Activated CD4-positive, alpha-beta T cell treated with anti-CD3 and anti-CD28 coated beads for 1 hour (primary cell): ENCODE results near the gene ANKRD9.

Experiments used
- DNase-seq: peaks from one replicate; pipeline ENCODE4 v3.0.0-alpha.2; 2020

Gene ANKRD9

DNA sequence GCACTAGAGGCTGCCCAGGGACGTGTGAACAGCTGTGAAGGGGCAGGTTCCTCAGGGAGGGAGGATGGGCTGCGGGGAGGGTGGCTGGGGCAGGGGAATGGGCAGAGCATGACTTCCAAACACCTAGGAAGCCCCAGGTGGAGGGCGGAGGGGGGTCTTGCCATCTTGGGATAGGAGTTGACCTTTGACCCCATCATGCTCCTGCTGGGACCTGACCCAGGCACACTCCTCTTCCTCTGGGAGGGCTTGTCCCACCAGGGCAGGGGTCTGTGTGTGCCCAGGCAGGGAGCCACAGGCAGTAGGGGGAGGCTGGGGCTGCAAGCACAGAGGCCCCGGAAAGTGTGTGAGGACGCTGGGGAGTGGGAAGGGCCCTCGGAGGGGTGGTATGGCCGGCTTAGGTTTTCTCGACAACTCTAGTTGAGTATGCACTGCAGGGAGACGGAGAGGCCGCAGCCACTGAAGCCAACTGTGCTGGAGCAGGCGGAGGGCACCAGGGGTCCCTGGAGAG lies 3.3 kb upstream of the ANKRD9 start:
- DNase-seq: no peak

DNA sequence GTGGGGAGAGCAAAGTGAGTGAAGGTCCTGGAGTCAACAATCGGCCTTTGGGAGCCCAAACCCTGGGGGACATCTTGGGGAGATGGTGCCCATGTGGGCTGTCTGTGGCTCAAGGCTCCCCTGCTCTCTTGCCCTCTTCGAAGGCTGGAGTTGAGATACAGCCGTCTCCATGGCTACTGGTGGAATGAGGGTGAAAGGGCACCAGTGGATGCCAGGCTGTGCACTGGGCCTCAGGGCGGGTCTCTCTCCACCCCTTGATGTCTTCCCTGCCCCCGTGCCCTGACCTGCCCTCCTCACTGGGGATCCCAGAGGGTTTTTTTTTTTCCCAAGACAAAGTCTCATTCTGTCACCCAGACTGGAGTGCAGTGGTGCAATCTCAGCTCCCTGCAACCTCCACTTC lies 2.0 kb upstream of the ANKRD9 start:
- DNase-seq: no peak

- DNase-seq: no peak
These were observed 1.3 kb upstream of the ANKRD9 start for GRCh38 chr14:102510616-102511520.

GRCh38 chr14:102508774-102509745 lies 516 bp downstream of the ANKRD9 start:
- peak; percentile 30 for DNase-seq

GRCh38 chr14:102508410-102508773 lies 1.2 kb downstream of the ANKRD9 start:
- DNase-seq: no peak

- DNase-seq: no peak
These were observed 1.7 kb downstream of the ANKRD9 start for GRCh38 chr14:102507857-102508312.

DNA sequence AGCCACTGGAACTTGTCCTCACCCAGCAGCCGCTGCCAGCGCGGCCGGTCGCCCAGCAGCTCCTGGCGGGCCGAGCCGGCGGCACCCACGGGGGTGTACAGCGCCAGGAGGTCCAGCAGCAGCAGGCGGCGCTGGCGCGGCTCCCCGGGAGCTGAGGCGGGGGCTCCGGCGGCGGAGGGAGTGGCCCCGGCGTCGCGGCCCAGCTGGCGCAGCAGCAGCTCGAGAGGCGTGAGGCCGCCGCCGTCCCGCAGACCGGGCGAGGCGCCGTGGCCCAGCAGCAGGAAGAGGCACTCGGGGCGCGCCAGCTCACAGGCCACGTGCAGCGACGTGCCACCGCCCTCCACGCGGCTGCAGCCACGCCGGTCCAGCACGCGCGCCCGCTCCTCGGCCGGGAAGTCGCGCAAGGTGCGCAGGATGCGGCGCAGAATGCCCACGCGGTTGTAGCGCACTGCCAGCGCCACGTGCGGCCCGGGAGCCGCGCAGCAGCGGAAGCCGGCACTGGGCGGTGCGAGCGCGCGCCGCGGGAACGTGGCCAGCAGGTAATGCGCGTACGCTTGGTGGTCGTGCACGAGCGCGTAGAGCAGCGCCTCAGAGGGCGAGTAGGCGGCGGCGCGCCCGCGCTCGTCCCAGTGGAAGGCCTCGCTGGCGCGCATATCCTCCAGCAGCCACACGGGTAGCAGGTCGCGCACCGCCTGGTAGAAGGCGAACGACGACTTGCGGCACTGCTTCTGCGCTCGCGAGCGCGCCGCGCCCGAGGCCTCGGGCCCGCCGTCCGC lies 2.3 kb downstream of the ANKRD9 start:
- no peak for DNase-seq

DNA sequence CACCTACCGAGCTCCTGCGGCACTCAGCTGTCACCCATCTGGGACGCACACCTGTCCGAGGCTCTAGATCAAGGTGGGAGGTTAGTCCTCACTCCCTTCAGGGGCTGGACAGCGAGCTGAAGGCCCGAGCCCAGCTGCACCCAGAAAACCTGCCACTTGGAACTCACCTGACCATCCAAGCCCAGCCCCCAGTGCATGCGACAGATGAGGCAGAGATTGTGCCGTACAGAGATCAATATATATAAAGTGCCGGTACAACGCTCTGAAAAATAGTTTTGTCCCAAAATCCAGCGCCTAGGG lies 3.0 kb downstream of the ANKRD9 start:
- no peak for DNase-seq

DNA sequence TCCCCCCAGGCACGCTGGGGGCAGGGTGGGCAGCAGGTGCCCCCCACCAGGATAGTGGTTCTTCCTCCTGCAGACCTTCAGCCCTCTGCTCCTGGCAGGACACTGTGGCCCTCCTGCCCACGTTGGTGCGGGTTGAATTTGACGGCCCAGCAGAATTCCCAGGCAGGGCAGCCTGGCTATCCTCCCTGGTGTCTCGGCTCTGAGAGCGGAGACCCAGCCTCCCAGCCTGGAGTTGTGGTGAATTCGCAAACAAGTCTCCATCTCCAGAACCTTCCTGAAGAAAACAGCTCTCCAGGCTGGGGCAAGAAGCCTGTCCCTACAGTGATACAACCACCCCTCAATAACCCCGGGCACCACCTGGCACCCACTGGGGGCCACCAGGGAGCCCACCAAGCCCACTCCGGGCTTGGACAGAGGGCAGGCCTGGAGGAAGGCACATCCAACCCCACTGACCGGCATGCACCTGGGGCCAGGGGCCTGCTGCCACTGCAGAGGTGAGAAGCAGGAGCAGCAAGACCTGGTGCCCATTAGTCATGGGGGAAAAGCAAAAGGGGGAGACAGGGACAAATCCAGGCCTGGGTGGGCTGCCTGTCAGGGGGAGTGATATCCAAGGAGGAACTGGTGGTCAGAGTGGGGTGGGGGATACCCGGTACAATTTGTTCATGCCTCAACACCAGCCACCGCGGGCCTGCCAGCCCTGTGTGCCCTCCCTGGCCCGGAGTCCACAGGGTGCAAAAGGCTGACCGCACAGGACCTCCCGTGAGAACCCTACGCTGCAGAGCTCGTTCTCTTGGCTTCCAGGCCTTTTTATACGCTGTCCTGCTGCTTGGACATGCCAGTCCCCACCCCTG lies 3.6 kb downstream of the ANKRD9 start:
- DNase-seq: no peak

DNA sequence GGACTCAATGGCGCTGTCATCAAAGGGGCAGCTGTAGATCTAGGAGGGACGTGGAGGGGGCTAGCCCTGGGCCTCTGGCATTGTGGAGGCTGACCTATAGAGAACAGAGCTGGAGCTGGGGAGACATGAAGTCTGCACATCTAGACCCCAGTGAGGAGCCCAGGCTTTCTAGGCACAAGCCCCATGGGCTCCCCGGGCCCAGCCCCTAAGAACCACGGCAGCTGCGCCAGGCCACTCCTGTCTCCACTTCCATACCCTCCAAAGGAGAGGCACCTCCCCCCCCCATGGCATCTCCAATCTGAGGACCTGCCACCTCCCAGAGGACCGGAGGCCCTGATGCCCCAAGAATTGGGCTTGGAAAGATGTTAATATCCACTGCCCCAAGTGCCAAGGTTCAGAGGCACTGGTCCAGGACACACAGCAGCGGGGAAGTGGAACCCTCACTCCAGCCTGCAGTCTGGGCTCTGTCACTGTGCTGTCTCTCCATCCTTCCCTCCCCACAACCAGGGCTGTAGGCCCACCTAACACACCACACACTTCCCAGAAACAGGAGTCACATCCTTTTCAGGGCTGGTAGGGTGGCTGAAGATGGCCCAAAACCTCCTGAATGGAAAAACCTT lies 4.5 kb downstream of the ANKRD9 start:
- no peak for DNase-seq

GRCh38 chr14:102504328-102504999 lies 5.1 kb downstream of the ANKRD9 start:
- DNase-seq: no peak

- no peak for DNase-seq
These were observed 5.8 kb downstream of the ANKRD9 start for GRCh38 chr14:102503641-102504327.

DNA sequence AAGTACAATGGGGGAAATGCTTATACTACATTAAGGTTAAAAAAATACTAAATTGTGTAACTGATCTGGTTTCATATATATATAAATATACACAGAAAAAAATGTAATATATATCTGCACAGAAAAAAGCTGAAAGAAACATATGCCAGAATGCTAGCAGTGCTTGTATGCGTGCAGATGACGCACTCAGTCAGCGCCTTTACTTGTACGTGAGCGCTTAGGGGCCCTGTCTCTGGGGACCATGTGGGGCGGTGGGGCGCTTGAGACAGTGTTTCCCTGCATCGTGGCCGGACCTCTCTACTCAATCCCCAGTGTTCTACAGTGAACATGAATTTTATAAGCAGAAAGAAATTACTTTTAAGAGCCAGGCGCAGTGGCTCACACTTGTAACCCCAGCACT lies 7.0 kb downstream of the ANKRD9 start:
- no peak for DNase-seq

DNA sequence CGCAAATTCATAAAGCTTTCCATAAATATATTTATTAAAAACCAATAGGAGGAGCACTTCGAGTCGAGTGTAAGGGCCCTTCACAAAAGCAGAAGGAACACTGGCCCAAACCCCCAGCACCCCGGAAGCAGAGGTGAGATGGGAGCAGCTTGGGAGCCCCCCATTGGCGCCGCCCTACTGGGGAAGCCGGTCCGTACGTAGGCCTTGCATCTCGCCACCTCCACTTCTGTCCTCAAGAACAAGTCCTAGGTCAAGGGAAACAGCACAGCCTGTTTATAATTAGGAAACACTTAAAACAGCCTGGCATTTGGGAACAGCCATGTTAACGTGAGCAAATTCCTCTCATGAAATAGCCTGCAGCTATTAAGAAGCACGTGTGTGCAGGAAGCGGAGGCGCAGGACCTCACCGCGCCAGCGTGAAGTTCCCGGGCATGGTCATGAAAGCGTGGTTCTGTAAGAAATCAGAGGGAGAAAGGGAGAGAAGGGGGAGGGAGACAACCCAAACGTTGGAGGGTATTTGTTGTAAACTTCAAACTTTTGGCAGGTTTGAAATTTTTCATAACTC lies 7.7 kb downstream of the ANKRD9 start:
- DNase-seq: no peak

DNA sequence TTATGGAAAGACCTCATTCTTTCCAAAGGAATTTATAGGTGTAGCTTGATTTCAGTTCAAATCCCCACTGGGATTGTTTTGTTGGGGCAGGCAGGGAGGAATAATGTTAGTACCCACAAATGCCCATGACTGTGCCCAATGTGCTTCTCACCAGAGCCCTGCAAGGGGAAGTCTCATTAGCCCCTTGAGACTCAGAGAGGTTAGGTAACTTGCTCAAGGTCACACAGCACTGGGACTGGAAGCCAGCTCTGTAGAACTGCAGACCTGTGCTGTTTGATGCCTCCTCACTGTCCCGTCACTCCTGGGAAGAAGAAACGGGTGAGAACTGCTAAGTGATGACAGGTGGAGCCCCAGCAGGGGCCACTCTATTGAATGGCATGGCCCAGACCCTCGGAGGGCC lies 8.9 kb downstream of the ANKRD9 start:
- DNase-seq: no peak

DNA sequence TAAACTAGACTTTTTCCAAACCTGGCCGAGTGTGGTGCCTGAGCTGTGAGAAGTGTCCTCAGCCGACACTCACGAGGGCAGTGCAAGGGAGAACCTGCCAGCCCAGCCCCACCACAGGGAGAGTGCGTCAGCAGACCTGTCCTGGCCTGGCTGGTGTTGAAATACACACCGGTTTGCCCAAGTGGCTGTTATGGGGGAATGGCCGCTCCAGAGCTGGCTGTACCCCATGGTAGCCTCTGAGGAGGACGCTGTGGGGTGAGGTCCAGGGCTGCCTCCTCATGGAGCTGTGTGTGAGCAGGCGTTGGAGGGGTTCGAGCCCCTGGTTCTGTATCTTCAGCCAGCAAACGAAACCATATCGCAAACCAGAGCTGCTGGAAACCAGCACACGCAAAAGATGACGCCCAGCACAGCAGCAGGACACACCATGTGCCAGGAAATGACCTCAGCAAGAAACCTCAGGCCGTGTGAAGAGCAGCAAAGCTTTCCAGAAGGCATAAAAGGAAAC lies 9.4 kb downstream of the ANKRD9 start:
- no peak for DNase-seq

DNA sequence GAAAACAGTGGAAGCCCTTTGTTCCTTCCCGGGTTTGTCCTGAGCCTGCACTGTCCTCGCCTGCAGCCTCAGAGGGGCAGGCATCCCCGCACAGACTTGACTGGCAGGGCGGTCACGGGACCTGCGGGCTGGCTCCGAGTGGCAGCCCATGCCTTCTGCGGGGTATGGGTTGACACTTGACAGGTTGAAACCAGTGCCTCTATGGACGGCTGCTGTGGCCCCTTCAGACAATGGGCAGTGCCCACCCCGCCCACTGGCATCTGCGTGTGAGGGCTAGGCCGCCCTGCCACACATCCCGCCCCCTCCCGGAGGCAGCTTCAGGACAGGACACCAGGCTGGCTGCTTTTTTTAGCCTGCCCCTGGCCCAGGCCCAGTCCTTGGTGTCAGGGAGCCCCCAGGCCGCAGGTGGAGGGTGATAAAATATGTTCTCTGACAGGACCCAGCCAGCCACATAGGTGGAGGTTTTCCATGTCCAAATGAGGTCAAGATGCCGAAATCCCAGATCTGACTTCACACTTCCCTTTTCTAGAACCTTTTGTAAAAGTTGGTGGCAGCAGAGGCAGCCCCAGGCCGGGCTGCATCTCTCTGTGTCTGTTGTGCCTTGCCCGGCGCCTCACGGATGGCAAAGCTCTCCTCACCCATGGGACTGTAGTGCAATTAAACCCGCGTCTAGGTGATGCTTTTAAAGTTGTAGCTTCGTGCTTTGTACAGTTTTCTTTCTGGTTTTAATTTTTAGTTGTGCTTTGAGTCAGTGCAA lies 10.0 kb downstream of the ANKRD9 start:
- DNase-seq: no peak

DNA sequence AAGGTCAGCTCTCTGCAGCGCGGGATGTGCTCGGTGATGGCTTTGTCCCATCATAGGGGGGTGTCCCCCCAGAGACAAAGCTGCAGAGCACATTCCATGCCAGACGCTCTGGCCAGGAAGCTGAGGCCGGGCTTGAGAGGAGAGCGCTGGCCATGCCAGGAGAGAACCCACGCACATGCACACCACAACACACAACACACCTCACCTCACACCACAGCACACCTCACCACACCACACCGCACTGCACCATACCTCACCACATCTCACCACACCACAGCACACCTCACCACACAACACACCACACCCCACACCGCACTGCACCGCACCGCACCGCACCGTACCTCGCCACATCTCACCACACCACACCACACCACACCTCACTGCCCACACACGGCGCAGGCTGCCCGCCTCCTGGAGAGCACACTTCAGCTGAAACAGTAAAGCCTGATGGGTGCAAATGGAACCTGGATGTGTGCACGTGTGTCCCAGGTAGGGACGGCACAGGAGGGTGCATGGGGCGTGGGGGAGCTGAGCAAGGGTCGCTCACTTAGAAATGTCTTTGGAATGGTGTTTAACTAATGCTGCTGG lies 10.8 kb downstream of the ANKRD9 start:
- DNase-seq: no peak
